ENCODE data around the gene ARHGAP20. TPM values are rescaled to one million over a fixed set of nuclear protein-coding genes. Genes with fewer than 3 reads are reported as not detected.
A peak's percentile ranks its signal among the peaks of the same experiment; 100 is the strongest.

Gene ARHGAP20
- total RNA-seq, 8 experiments from 2014 or later: 0.17 to 12.5 (median 1.8) TPM

DNA sequence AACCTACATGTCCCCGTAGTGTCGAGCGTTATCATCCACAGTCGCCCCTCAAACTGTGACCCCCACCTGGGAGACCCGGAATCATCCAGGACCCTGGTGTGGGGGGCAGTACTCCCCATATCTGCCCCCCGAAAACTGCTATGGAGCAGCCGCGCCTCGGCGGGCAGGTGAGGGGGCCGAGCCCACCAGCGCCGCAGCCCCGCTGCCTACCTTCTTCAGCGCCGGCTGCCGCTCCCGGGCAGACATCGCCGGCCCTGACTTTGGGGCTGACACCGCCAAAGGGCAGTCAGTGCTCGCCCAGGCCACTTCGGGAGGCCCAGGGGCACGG, 825 bp downstream of the ARHGAP20 start:
- in situ Hi-C loops (cut with MboI; ENCODE audit: low pct_unique_long_range_greater_than_20kb in 2 of 9, low sequenced_read_pairs in 9 of 9, unreplicated experiment in 9 of 9): no loop called here
- H3K27ac ChIP-seq: no peak overlapping the region

DNA sequence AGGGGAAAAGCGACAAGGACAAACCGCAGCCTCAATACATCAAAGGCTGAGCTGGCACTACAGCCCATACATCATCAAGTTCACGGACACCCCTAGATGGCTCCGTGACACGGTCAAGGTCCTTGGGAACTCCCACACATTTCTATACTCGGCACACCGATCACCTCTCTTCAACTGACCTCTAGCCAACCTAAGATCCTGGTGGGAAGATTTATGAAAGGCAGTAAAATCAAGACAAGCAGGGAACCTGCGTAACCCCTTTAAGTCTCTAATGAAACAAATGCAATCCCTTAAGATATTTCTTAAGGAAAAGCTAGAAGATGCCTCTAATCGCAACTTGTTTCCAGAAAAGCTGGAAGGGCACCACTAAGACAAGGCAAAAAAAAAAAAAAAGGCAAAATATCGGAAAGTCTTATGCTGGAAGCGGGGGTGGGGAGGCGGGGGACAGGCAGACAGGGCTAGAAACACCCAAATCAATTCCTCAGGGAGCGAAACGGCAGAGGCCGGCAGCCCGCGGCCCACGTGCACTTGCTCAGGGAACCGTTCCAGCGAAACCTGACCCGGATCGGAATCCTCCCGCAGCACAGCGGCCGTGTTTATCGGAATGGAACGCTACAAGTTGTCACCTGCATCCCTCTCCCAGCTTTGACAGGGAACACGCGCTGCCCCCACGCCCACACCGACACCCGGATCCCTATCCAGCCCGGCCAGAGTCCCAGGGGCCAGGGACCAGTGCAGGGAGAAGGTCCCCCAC, 1.4 kb downstream of the ARHGAP20 start:
- Histone ChIP-seq H3K27ac (no peak overlapping the region), H3K4me3 (peak overlapping the region; percentile 45 to 54 (median 52)), H3K4me1 (replicated peaks in 1 of 2) (peaks cover 0 to 13% of the 10 kb centered on the region in 2 donors)
- 0 to 56% (median 11%) methylated on average over 3 to 18 of the region's 33 CpGs for WGBS, 10 experiments
- in situ Hi-C loops (cut with MboI; ENCODE audit: low pct_unique_long_range_greater_than_20kb in 2 of 9, low sequenced_read_pairs in 9 of 9, unreplicated experiment in 9 of 9): no loop called here
- peak in 1 of 8 experiments; percentile 2 for ATAC-seq (replicated peaks in 6 of 8)

More for the DNA sequence above, 825 bp downstream of the ARHGAP20 start:
- Histone ChIP-seq H3K4me3 (peak overlapping the region; percentile 45 to 54 (median 52)), H3K4me1 (replicated peaks in 1 of 2) (peaks cover 0 to 13% of the 10 kb centered on the region in 2 donors)
- ATAC-seq (replicated peaks in 6 of 8): peak in 1 of 8 experiments; percentile 0
- WGBS, 10 experiments: no CpG with 5 or more reads among the region's 24 CpGs

DNA sequence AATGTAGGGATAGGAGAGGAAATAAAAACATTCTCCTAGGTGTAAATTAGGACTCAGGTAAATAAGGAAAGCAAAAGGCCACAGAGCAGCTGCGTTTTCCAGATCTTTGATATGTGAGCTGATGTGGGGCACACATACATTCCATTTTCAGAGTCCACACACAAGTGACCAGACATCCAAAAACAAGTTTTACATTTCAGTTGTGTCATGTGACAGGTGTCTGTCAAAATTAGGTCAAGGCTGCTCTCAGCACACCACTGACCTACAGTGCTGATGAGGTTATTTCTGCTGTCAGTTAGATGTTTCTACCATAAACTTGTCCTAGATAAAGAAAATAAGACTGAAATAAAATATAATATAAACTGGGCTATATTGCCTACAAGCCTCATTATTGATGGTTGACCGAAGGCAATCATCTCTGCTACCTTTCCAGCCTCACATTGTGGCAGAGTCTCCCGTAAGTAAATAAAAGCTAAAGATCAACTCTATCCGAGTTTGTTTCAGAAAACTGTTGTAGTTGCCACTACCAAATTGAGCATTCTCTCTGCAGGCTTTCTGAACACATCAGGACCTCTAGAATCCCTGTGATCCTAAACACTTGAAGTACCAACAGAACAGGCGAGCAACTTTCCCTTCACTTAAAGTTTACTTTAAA, 7.9 kb downstream of the ARHGAP20 start:
- WGBS, 10 experiments: 34 to 100% (median 69%) methylated on average over 1 to 5 of the region's 5 CpGs; no CpG with 5 or more reads in 1 of the 10 experiments
- ATAC-seq (replicated peaks in 6 of 8): no peak
- Histone ChIP-seq H3K27ac (no peak overlapping the region), H3K4me1 (replicated peaks in 1 of 2) (no peaks in the 10 kb centered on the region), H3K4me3 (no peak overlapping the region)
- in situ Hi-C loops (cut with MboI; ENCODE audit: low pct_unique_long_range_greater_than_20kb in 2 of 9, low sequenced_read_pairs in 9 of 9, unreplicated experiment in 9 of 9): no loop called here

DNA sequence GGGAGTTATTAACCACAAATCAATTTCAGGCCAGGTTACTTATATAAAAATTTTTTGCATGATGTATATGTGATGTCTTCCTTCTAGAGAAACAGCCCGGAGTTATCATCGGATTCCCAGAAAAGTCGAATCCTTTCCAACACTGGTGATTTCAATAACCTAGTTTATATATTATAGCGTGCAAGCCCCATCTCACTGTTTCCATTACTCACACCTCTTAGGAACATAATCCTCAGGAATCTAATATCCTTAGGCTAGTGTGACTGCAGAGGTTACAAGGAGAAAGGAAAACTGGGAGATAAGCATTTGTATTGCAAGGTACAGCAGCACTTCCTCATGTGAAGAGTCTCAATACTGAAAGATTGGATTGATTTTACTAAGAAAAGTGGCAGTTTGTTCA, 20.3 kb downstream of the ARHGAP20 start:
- H3K27ac ChIP-seq: no peak overlapping the region
- H3K4me1 ChIP-seq (replicated peaks in 1 of 2): no peaks in the 10 kb centered on the region
- H3K4me3 ChIP-seq: no peak overlapping the region
- 60 to 88% (median 76%) methylated on average over 1 to 4 of the region's 4 CpGs; no CpG with 5 or more reads in 1 of the 10 experiments for WGBS, 10 experiments
- no peak for ATAC-seq (replicated peaks in 6 of 8)
- in situ Hi-C loops (cut with MboI; ENCODE audit: low pct_unique_long_range_greater_than_20kb in 2 of 9, low sequenced_read_pairs in 9 of 9, unreplicated experiment in 9 of 9): no loop called here

DNA sequence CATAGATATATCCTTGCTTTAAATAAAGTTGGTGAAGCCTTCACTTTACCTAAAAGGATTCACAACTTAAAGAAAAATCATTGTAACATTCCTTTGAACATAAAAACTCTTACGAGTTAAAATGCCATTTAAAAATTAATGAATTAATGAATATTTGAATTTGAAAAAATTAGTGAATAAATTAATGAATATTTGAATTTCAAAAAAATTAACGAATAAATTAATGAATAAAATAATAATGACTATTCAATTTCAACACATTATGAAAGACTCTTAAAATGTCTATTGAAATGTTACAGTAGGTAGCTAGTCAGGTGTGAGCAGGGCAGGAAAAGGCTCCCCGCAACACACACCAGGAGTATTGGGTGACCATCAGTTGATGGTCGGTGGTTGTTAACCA, 22.9 kb downstream of the ARHGAP20 start:
- H3K27ac ChIP-seq: no peak overlapping the region
- no peak for ATAC-seq (replicated peaks in 6 of 8)
- no peak overlapping the region for H3K4me3 ChIP-seq
- H3K4me1 ChIP-seq (replicated peaks in 1 of 2): no peaks in the 10 kb centered on the region
- 53 to 100% (median 85%) methylated on average over 1 to 4 of the region's 4 CpGs for whole genome bisulfite sequencing, 10 experiments
- in situ Hi-C loops (cut with MboI; ENCODE audit: low pct_unique_long_range_greater_than_20kb in 2 of 9, low sequenced_read_pairs in 9 of 9, unreplicated experiment in 9 of 9): no loop called here

DNA sequence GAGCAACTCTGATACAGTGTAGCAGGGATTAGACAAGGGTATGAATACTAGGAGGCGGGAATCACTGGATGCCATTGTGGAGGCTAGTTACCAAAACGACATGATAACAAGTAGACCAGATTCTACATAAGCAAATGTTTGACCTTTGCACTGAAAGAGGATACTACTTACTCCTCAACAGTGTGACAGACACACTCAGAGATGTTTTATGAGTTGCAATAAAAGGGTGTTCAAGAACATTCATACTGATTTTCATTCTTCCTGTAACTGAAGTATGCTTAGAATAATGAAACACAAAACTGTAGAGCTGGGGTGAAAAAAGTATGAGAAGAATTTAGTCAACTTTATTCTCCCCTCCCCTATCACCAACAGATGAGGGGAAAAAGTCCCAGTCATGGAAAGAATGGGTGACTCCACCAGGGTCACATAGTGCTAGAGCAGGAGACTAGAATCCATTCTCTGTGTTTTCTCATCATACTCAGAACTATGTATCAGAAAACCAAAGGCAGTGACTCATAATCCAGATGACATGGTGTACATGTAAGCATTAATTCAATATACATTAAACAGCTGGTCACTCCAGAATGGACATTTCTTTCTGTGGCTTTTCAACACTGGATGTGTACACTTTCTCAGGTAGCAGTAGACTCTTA, 32.8 kb downstream of the ARHGAP20 start:
- no peaks in the 10 kb centered on the region for H3K4me1 ChIP-seq (replicated peaks in 1 of 2)
- H3K4me3 ChIP-seq: no peak overlapping the region
- H3K27ac ChIP-seq: no peak overlapping the region
- ATAC-seq (replicated peaks in 6 of 8): no peak
- in situ Hi-C loops (cut with MboI; ENCODE audit: low pct_unique_long_range_greater_than_20kb in 2 of 9, low sequenced_read_pairs in 9 of 9, unreplicated experiment in 9 of 9): no loop called here
- WGBS, 10 experiments: 40 to 83% (median 62%) methylated on average over 1 to 2 of the region's 2 CpGs; no CpG with 5 or more reads in 5 of the 10 experiments

DNA sequence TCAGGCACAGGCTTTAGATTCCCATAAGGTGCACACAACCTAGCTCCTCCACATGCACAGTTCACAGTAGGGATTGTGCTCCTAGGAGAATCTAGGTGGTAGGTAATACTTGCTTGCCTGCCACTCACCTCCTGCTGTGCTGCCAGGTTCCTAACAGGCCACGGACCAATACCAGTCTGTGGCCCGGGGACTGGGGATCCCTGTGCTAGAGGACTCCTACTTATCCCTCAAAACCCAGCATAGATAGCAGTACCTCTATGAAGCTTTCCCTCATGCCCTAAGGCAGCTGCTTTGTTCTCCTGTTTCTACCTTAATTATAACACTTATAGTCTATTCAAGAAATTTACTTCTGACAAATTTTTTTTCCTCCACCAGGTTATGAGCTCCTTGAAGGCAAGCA, 36.7 kb downstream of the ARHGAP20 start:
- H3K4me1 ChIP-seq (replicated peaks in 1 of 2): no peaks in the 10 kb centered on the region
- in situ Hi-C loops (cut with MboI; ENCODE audit: low pct_unique_long_range_greater_than_20kb in 2 of 9, low sequenced_read_pairs in 9 of 9, unreplicated experiment in 9 of 9): no loop called here
- H3K4me3 ChIP-seq: no peak overlapping the region
- 0 to 71% (median 60%) methylated on average over 1 to 2 of the region's 2 CpGs; no CpG with 5 or more reads in 5 of the 10 experiments for WGBS, 10 experiments
- ATAC-seq (replicated peaks in 6 of 8): no peak
- no peak overlapping the region for H3K27ac ChIP-seq

DNA sequence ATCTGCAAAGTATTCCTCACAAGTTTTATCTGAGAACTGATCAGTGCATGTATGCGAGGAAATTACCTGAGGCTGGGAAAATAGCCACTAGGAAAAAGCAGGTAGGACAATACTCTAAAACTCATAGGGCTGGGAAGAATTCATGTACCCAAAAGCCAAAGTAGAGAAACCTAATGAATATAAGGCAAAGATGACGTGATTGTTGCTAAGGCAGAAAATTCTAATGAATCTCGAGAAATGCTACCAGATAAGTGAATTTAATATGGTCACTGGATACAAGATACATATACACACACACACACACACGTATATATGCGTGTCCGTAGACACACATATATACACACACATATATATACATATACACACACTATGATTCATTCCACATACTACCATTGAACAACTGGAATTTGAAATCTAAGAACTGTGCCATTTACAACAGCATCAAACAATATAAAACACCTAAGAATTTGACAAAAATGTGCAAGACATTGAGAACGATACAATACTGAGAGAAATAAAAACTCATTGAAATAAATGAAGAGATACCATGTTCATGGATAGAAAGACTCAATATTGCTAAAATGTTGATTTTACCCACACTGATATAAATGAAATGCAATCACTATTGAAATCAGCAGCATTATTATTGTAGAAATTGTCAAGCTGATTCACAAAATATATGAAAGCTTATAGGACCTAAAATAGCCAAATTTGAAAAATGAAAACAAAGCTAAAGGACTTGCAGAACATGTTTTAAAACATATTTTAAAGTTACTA, 46.4 kb downstream of the ARHGAP20 start:
- in situ Hi-C loops (cut with MboI; ENCODE audit: low pct_unique_long_range_greater_than_20kb in 2 of 9, low sequenced_read_pairs in 9 of 9, unreplicated experiment in 9 of 9): no loop called here
- 62 to 96% (median 88%) methylated on average over 2 to 7 of the region's 7 CpGs for WGBS, 10 experiments
- no peak overlapping the region for H3K4me3 ChIP-seq
- no peaks in the 10 kb centered on the region for H3K4me1 ChIP-seq (replicated peaks in 1 of 2)
- ATAC-seq (replicated peaks in 6 of 8): no peak
- no peak overlapping the region for H3K27ac ChIP-seq

DNA sequence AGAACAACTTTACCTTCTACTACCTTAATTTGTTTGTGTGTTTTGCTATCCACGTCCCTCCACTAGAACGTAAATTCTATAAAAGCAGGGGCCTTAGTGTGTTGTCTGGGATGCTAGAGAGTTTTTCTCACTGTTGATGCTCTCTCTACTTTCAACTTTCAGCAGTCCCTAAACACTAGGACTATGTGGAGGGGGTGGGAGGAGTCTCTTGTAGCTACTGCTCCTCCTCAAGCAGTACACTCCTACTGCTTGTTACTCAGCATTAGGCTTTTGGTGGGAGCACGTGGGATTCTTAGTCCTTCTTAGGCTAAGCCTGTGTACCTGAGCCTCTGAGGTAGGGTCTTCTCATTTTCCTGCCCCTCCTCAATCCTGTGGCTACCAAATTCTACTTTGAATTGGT, 56.3 kb downstream of the ARHGAP20 start:
- H3K27ac ChIP-seq: no peak overlapping the region
- no peaks in the 10 kb centered on the region for H3K4me1 ChIP-seq (replicated peaks in 1 of 2)
- no peak for ATAC-seq (replicated peaks in 6 of 8)
- in situ Hi-C loops (cut with MboI; ENCODE audit: low pct_unique_long_range_greater_than_20kb in 2 of 9, low sequenced_read_pairs in 9 of 9, unreplicated experiment in 9 of 9): no loop called here
- H3K4me3 ChIP-seq: no peak overlapping the region
- WGBS, 10 experiments: 0 to 77% (median 60%) methylated on average over 1 to 3 of the region's 3 CpGs; no CpG with 5 or more reads in 3 of the 10 experiments

DNA sequence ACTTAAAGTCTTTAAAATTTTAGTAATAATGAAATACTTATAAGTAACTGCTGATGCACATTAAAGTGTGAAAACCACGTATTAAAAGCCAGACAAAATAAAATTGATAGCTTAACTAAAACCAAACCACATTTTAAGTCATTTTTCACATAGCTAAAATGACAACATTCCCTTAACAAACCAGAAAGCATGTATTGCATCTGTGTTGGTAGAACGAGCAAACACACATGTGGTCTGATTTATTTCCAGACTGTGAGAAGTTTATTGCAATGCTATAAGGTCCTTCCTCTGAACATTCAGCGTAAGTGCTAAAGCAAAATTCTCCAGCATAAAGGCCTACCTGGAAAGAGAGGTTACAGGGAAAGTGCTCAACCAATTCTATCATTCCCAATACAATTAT, 57.8 kb downstream of the ARHGAP20 start:
- no peak for ATAC-seq (replicated peaks in 6 of 8)
- no peaks in the 10 kb centered on the region for H3K4me1 ChIP-seq (replicated peaks in 1 of 2)
- WGBS, 10 experiments: 0 to 94% (median 53%) methylated on average over 1 to 3 of the region's 3 CpGs; no CpG with 5 or more reads in 2 of the 10 experiments
- in situ Hi-C loops (cut with MboI; ENCODE audit: low pct_unique_long_range_greater_than_20kb in 2 of 9, low sequenced_read_pairs in 9 of 9, unreplicated experiment in 9 of 9): no loop called here
- no peak overlapping the region for H3K4me3 ChIP-seq
- H3K27ac ChIP-seq: no peak overlapping the region

DNA sequence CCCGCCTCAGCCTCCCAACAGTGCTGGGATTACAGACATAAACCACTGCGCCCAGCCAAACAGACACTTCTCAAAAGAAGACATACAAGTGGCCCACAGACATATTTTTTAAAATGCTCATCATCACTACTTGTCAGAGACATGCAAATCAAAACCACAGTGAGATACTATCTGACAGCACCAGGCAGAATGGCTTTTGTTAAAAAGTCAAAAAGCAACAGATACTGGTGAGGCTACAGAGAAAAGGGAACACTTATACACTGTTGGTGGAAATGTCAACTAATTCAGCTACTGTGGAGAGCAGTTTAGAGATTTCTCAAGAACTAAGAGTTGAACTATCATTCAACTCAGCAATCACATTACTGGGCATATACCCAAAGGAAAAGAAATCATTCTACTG, 67.0 kb downstream of the ARHGAP20 start:
- no peak for ATAC-seq (replicated peaks in 6 of 8)
- in situ Hi-C loops (cut with MboI; ENCODE audit: low pct_unique_long_range_greater_than_20kb in 2 of 9, low sequenced_read_pairs in 9 of 9, unreplicated experiment in 9 of 9): no loop called here
- Histone ChIP-seq H3K27ac (no peak overlapping the region), H3K4me3 (no peak overlapping the region), H3K4me1 (replicated peaks in 1 of 2) (no peaks in the 10 kb centered on the region)
- 83 to 100% (median 92%) methylated on average over 1 to 2 of the region's 2 CpGs; no CpG with 5 or more reads in 5 of the 10 experiments for WGBS, 10 experiments

DNA sequence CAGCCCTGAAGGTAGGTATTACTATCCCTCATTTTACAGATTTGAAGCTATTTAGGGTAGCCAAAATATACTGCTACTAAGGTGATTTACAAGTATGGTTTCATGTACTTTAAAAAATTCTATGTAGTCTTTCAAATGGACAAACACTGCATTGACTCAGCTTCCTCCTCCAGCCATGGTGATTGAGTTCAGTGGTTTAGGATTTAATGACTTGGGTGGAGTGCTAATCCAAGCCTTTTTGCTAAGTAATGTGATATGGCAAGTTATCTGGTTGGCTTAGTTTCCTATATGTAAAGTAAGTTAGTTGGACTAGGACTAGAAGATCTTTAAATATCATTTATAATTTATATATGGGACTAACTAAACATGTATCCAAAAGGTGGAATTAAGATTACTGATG, 77.9 kb downstream of the ARHGAP20 start:
- peak in 2 of 8 experiments; percentile 53 to 74 for ATAC-seq (replicated peaks in 6 of 8)
- no peak overlapping the region for H3K27ac ChIP-seq
- H3K4me3 ChIP-seq: no peak overlapping the region
- in situ Hi-C loops (cut with MboI; ENCODE audit: low pct_unique_long_range_greater_than_20kb in 2 of 9, low sequenced_read_pairs in 9 of 9, unreplicated experiment in 9 of 9): no loop called here
- no peaks in the 10 kb centered on the region for H3K4me1 ChIP-seq (replicated peaks in 1 of 2)

DNA sequence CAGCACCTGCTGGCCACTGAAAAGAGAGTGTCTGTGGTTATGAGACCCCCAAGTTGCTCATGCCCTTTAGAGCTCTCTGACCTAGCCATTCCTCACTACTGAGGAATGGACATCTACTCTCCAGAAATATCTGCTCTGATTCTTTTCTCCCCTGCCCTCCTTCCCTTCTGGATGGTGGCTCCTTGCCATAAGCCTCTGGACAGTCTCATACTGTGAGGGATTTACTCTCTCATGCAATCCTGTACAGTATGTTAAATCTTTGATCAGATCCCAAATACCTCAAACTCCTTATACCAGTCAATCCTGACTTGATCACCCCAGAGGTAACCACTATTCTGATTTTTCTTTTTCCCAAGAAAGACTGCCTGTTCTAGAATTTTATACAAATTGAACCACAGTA, 80.7 kb downstream of the ARHGAP20 start:
- ATAC-seq (replicated peaks in 6 of 8): no peak
- Histone ChIP-seq H3K27ac (no peak overlapping the region), H3K4me1 (replicated peaks in 1 of 2) (no peaks in the 10 kb centered on the region), H3K4me3 (no peak overlapping the region)
- in situ Hi-C loops (cut with MboI; ENCODE audit: low pct_unique_long_range_greater_than_20kb in 2 of 9, low sequenced_read_pairs in 9 of 9, unreplicated experiment in 9 of 9): no loop called here
